Liver (tissue), 3 donors: ENCODE results near the gene MRPL51.

Experiments
- EGR1 ChIP-seq, 2 donors: IDR thresholded peaks; 2 replicates each; pipeline ENCODE4 v1.6.1; 2016 to 2018; ENCODE audit warnings: antibody characterized with exemption in 2 of 2, low read depth in 2 of 2
- FOXA1 ChIP-seq: IDR thresholded peaks from 2 replicates; pipeline ENCODE4 v1.6.1; 2016; ENCODE audit warnings: antibody characterized with exemption
- HNF4A ChIP-seq, 2 donors: conservative IDR thresholded peaks; 2 replicates each; pipeline ENCODE4 v1.6.1; 2016; ENCODE audit warnings: antibody characterized with exemption in 2 of 2, mild to moderate bottlenecking in 2 of 2
- JUND ChIP-seq, 2 donors: IDR thresholded peaks; 2 replicates each; pipeline ENCODE4 v1.6.1; 2016; ENCODE audit warnings: antibody characterized with exemption in 2 of 2
- TF ChIP-seq, protein P1 (sequence below): IDR thresholded peaks from 2 replicates; pipeline ENCODE4 v1.6.1; 2016; ENCODE audit warnings: antibody characterized with exemption, mild to moderate bottlenecking
- TF ChIP-seq, protein P2 (sequence below): fragments of 150-350 bp; IDR thresholded peaks from 2 replicates; pipeline ENCODE4 v1.5.1; 2017; ENCODE audit warnings: improper control_type of control experiment, low read depth, low read length; ENCODE audit not compliant: missing input control
- TF ChIP-seq, protein P3 (sequence below): IDR thresholded peaks from 2 replicates; pipeline ENCODE4 v1.6.1; 2016; ENCODE audit warnings: antibody characterized with exemption
- TF ChIP-seq, protein P4 (sequence below): IDR thresholded peaks from 2 replicates; pipeline ENCODE4 v1.6.1; 2016; ENCODE audit warnings: antibody characterized with exemption
- donor health status: healthy.
- donor health status: healthy.

DNA sequence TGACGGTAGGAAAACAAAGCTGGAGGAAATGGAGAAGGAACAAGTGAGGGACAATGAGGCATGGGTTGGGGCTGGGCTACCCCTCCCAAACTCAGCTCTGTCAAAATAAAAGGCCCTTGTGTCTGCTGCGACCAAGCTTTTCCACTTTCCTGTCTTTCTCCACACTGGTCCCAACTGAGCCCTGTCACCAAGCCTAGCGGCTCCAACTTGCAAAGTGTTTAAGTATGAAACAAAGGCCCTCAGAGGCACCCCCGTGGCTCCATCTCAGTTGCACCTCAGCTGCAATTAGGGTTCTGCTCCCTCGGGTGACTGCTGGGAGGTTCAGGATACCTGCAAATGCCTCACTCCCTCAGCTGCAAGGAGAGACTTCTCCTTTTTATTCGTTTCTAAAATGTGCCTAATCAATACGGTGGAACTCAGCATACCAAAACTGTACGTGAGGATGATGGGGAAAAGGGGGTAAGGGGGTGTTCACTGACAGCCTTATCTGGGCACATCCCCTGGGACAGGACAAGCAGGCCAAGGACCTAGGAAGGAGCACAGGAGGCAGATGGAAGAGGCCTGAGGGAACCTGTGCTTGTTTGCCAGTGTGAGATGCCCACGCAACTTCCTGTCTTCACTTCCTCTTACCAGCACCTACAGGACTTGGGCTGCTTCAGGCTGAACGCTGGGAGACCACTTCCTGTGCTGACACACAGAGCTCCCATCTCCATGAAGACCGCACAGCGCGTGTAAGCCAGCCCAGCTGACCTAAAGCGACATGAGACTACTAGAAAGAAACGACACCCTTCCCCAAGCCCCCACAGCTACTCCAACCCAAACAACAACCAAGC lies 31.4 kb downstream of the MRPL51 start:
- TF ChIP-seq, protein P1, sequence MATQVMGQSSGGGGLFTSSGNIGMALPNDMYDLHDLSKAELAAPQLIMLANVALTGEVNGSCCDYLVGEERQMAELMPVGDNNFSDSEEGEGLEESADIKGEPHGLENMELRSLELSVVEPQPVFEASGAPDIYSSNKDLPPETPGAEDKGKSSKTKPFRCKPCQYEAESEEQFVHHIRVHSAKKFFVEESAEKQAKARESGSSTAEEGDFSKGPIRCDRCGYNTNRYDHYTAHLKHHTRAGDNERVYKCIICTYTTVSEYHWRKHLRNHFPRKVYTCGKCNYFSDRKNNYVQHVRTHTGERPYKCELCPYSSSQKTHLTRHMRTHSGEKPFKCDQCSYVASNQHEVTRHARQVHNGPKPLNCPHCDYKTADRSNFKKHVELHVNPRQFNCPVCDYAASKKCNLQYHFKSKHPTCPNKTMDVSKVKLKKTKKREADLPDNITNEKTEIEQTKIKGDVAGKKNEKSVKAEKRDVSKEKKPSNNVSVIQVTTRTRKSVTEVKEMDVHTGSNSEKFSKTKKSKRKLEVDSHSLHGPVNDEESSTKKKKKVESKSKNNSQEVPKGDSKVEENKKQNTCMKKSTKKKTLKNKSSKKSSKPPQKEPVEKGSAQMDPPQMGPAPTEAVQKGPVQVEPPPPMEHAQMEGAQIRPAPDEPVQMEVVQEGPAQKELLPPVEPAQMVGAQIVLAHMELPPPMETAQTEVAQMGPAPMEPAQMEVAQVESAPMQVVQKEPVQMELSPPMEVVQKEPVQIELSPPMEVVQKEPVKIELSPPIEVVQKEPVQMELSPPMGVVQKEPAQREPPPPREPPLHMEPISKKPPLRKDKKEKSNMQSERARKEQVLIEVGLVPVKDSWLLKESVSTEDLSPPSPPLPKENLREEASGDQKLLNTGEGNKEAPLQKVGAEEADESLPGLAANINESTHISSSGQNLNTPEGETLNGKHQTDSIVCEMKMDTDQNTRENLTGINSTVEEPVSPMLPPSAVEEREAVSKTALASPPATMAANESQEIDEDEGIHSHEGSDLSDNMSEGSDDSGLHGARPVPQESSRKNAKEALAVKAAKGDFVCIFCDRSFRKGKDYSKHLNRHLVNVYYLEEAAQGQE: no peak
- TF ChIP-seq, protein P2, sequence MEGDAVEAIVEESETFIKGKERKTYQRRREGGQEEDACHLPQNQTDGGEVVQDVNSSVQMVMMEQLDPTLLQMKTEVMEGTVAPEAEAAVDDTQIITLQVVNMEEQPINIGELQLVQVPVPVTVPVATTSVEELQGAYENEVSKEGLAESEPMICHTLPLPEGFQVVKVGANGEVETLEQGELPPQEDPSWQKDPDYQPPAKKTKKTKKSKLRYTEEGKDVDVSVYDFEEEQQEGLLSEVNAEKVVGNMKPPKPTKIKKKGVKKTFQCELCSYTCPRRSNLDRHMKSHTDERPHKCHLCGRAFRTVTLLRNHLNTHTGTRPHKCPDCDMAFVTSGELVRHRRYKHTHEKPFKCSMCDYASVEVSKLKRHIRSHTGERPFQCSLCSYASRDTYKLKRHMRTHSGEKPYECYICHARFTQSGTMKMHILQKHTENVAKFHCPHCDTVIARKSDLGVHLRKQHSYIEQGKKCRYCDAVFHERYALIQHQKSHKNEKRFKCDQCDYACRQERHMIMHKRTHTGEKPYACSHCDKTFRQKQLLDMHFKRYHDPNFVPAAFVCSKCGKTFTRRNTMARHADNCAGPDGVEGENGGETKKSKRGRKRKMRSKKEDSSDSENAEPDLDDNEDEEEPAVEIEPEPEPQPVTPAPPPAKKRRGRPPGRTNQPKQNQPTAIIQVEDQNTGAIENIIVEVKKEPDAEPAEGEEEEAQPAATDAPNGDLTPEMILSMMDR: no peak
- TF ChIP-seq, protein P3, sequence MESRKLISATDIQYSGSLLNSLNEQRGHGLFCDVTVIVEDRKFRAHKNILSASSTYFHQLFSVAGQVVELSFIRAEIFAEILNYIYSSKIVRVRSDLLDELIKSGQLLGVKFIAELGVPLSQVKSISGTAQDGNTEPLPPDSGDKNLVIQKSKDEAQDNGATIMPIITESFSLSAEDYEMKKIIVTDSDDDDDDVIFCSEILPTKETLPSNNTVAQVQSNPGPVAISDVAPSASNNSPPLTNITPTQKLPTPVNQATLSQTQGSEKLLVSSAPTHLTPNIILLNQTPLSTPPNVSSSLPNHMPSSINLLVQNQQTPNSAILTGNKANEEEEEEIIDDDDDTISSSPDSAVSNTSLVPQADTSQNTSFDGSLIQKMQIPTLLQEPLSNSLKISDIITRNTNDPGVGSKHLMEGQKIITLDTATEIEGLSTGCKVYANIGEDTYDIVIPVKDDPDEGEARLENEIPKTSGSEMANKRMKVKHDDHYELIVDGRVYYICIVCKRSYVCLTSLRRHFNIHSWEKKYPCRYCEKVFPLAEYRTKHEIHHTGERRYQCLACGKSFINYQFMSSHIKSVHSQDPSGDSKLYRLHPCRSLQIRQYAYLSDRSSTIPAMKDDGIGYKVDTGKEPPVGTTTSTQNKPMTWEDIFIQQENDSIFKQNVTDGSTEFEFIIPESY: no peak
- TF ChIP-seq HNF4A (conservative IDR thresholded peaks at IDR 0.05) (no peak), EGR1 (IDR thresholded peaks at IDR 0.05; ENCODE audit: low read depth in 2 of 2) (no peak), JUND (IDR thresholded peaks at IDR 0.05) (no peak), FOXA1 (no peak)
- TF ChIP-seq, protein P4, sequence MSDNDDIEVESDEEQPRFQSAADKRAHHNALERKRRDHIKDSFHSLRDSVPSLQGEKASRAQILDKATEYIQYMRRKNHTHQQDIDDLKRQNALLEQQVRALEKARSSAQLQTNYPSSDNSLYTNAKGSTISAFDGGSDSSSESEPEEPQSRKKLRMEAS: no peak
